GM23338 (cell line): ENCODE data around the gene SBF2. TPM values are rescaled to one million over a fixed set of nuclear protein-coding genes. Genes with fewer than 3 reads are reported as not detected.

Source experiments
- ATAC-seq: fragments of 200-7000 bp; cut with Tn5 transposase; 3 replicates; pipeline ENCODE4 v1.9.1; 2020
- DNase-seq: peaks from one replicate; pipeline ENCODE4 v3.0.0-alpha.2; 2015; ENCODE audit warnings: low spot score
- H2AFZ ChIP-seq: fragments of 200-600 bp; sonication (generic); 2 replicates; pipeline ENCODE4 v1.8.0; 2016; ENCODE audit warnings: antibody characterized with exemption, mild to moderate bottlenecking, moderate library complexity
- H3F3A ChIP-seq: fragments of 200-600 bp; sonication (generic); replicated peaks from 2 replicates; pipeline ENCODE4 v1.8.0; 2017; ENCODE audit warnings: antibody characterized with exemption, mixed run types, low read depth
- H3K27ac ChIP-seq: fragments of 200-600 bp; sonication (generic); 2 replicates; pipeline ENCODE4 v1.6.1; 2016; ENCODE audit warnings: low read depth
- H3K27me3 ChIP-seq: fragments of 200-600 bp; sonication (generic); 2 replicates; pipeline ENCODE4 v1.8.0; 2016; ENCODE audit warnings: mild to moderate bottlenecking, mixed run types, moderate library complexity; ENCODE audit not compliant: insufficient read depth
- H3K36me3 ChIP-seq: fragments of 200-600 bp; sonication (generic); 2 replicates; pipeline ENCODE4 v1.8.0; 2016; ENCODE audit warnings: mild to moderate bottlenecking; ENCODE audit not compliant: insufficient read depth
- H3K4me1 ChIP-seq: fragments of 200-600 bp; sonication (generic); 2 replicates; pipeline ENCODE4 v1.8.0; 2016; ENCODE audit warnings: mild to moderate bottlenecking, moderate library complexity; ENCODE audit not compliant: insufficient read depth
- H3K4me2 ChIP-seq: fragments of 200-600 bp; sonication (generic); 2 replicates; pipeline ENCODE4 v1.7.1; 2017; ENCODE audit warnings: mixed run types
- H3K4me3 ChIP-seq: fragments of 200-600 bp; sonication (generic); 2 replicates; pipeline ENCODE4 v1.6.1; 2016; ENCODE audit warnings: mixed run types
- H3K79me2 ChIP-seq: fragments of 200-600 bp; sonication (generic); replicated peaks from 2 replicates; pipeline ENCODE4 v1.8.0; 2017; ENCODE audit warnings: mild to moderate bottlenecking; ENCODE audit not compliant: insufficient read depth
- H3K9me2 ChIP-seq: fragments of 200-600 bp; sonication (generic); 2 replicates; pipeline ENCODE4 v1.8.0; 2017; ENCODE audit not compliant: insufficient read depth
- H4K20me1 ChIP-seq: fragments of 200-600 bp; sonication (generic); replicated peaks from 2 replicates; pipeline ENCODE4 v1.8.0; 2017; ENCODE audit warnings: mild to moderate bottlenecking; ENCODE audit not compliant: insufficient read depth
- H3K27ac Mint-ChIP-seq: 2 replicates; pipeline ENCODE4 v1.8.0; 2020; ENCODE audit warnings: inconsistent platforms, mild to moderate bottlenecking, moderate library complexity, mixed read lengths
- H3K27me3 Mint-ChIP-seq: 3 replicates; pipeline ENCODE4 v1.8.0; 2022; ENCODE audit warnings: low read depth, mild to moderate bottlenecking, moderate library complexity, mixed read lengths, inconsistent platforms; ENCODE audit not compliant: insufficient read depth, poor library complexity
- H3K36me3 Mint-ChIP-seq: 3 replicates; pipeline ENCODE4 v1.8.0; 2021; ENCODE audit warnings: low read depth, mild to moderate bottlenecking, inconsistent platforms, moderate library complexity, mixed read lengths
- H3K4me1 Mint-ChIP-seq: 3 replicates; pipeline ENCODE4 v1.8.0; 2020; ENCODE audit warnings: mild to moderate bottlenecking, inconsistent platforms, mixed read lengths
- H3K4me3 Mint-ChIP-seq: 3 replicates; pipeline ENCODE4 v1.8.0; 2021; ENCODE audit warnings: moderate library complexity, mild to moderate bottlenecking, inconsistent platforms, mixed read lengths
- H3K9me3 Mint-ChIP-seq: 3 replicates; pipeline ENCODE4 v1.8.0; 2020; ENCODE audit warnings: moderate library complexity, mild to moderate bottlenecking, inconsistent platforms, mixed read lengths
- EZH2phosphoT487 ChIP-seq: fragments of 200-600 bp; sonication (generic); IDR thresholded peaks from one replicate; pipeline ENCODE4 v1.8.1; 2018; ENCODE audit warnings: antibody characterized with exemption; ENCODE audit not compliant: unreplicated experiment
- NANOG ChIP-seq: IDR thresholded peaks from 2 replicates; pipeline ENCODE4 v1.6.1; 2016; ENCODE audit warnings: antibody characterized with exemption, borderline replicate concordance
- POLR2AphosphoS5 ChIP-seq: IDR thresholded peaks from 2 replicates; pipeline ENCODE4 v1.6.1; 2016; ENCODE audit warnings: antibody characterized with exemption, low read depth
- ZNF114 ChIP-seq: fragments of 250-450 bp; sonication (Bioruptor Pico); IDR thresholded peaks from 2 replicates; pipeline ENCODE4 v1.5.0; 2020; ENCODE audit warnings: mild to moderate bottlenecking, moderate library complexity
- ZNF331 ChIP-seq: fragments of 250-450 bp; sonication (Bioruptor Pico); IDR thresholded peaks from 2 replicates; pipeline ENCODE4 v1.5.0; 2020; ENCODE audit warnings: low read depth, mild to moderate bottlenecking, moderate library complexity
- ZNF462 ChIP-seq: fragments of 250-450 bp; sonication (Bioruptor Pico); IDR thresholded peaks from 2 replicates; pipeline ENCODE4 v1.5.0; 2020; ENCODE audit warnings: mild to moderate bottlenecking, moderate library complexity
- polyA plus RNA-seq: library from polyadenylated mRNA; unstranded; fragments of >200 nt; fragmentation: Nextera tagmentation; extraction: Ambion mirVana; gene quantifications from 2 replicates; pipeline ENCODE4 v1.2.1, GENCODE V29; 2016
- total RNA-seq: library from RNA; depleted of rRNA; stranded (reverse); fragments of >200 nt; shearing (Covaris generic); gene quantifications from 2 replicates; pipeline ENCODE4 v1.2.3, GENCODE V29; 2014

Gene SBF2
- total and polyA plus RNA-seq, 2 experiments from 2014 or later = 25.6 to 53.5 TPM

GRCh38 chr11:10287766-10288715, 6.0 kb downstream of the SBF2 start:
- Mint-ChIP-seq H3K27me3 (peaks cover 3% of the 10 kb centered on the region), H3K4me1 (peaks cover 35% of the 10 kb centered on the region), H3K9me3 (no peaks in the 10 kb centered on the region), H3K27ac (no peak overlapping the region), H3K4me3 (no peak overlapping the region), H3K36me3 (no peaks in the 10 kb centered on the region; the same call in 2 of the 3 replicates)
- H3F3A ChIP-seq = no peaks in the 10 kb centered on the region
- TF ChIP-seq ZNF114 (no peak), ZNF462 (CRISPR knock-in tag) (no peak), NANOG (no peak), ZNF331 (CRISPR knock-in tag) (no peak), POLR2AphosphoS5 (no peak), EZH2phosphoT487 (no peak)
- H3K4me1 ChIP-seq = peaks cover 38% of the 10 kb centered on the region
- H3K27ac ChIP-seq = no peak overlapping the region
- peaks cover 12% of the 10 kb centered on the region; the same call in 1 of the 2 replicates for H4K20me1 ChIP-seq
- no peak for ATAC-seq
- no peak for DNase-seq
- no peaks in the 10 kb centered on the region for H3K36me3 ChIP-seq
- no peak overlapping the region for H2AFZ ChIP-seq
- H3K4me2 ChIP-seq = no peak overlapping the region
- H3K79me2 ChIP-seq = peaks cover 80% of the 10 kb centered on the region
- no peaks in the 10 kb centered on the region for H3K9me2 ChIP-seq
- no peaks in the 10 kb centered on the region for H3K27me3 ChIP-seq
- no peak overlapping the region for H3K4me3 ChIP-seq
